ENCODE measurements around the gene NXPE2.
"Not testable (repeated sequence)": the region's sequence is repeated elsewhere in the genome, so short reads cannot be mapped to it uniquely, and the experiment has no call there.

Gene NXPE2

GRCh38 chr11:114678125-114679036, at the start of gene NXPE2:
Gene NXPE2 (plus strand): TSS chr11:114678527. CDS start chr11:114678576, 49 bp downstream.
- DNase-seq, result no peak

- not testable (repeated sequence) for DNase-seq
Observed at GRCh38 chr11:114631445-114631965, 46.8 kb upstream of the NXPE2 start.

GRCh38 chr11:114639440-114639839, 38.9 kb upstream of the NXPE2 start:
- DNase-seq, result not testable (repeated sequence)

GRCh38 chr11:114650661-114651060, 27.7 kb upstream of the NXPE2 start:
- DNase-seq, result no peak

- no peak for DNase-seq
Observed at GRCh38 chr11:114651145-114651718, 27.1 kb upstream of the NXPE2 start.

- no peak for DNase-seq
Observed at GRCh38 chr11:114653148-114653547, 25.2 kb upstream of the NXPE2 start.

- no peak for DNase-seq
Observed at GRCh38 chr11:114664641-114665040, 13.7 kb upstream of the NXPE2 start.

- no peak for DNase-seq
Observed at GRCh38 chr11:114666760-114667159, 11.6 kb upstream of the NXPE2 start.

DNA sequence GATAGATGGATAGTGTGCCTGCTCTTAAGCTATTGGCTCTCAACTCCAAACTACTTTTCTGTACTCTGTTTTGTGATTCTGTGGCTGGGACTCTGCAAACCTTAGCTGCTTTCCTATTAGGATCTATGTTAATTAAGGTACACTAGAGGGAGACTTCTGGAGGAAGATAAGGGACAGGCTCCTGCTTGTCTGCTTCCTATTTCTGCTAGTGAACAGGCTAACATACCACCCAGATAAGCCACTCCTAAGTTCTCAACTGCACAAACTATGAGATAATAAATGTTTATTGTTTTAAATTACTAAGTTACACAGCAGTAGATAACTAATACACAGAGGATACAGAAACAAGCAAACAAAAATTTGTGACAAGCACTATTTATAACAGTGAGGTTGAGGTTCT, 10.2 kb upstream of the NXPE2 start:
- no peak for DNase-seq

DNA sequence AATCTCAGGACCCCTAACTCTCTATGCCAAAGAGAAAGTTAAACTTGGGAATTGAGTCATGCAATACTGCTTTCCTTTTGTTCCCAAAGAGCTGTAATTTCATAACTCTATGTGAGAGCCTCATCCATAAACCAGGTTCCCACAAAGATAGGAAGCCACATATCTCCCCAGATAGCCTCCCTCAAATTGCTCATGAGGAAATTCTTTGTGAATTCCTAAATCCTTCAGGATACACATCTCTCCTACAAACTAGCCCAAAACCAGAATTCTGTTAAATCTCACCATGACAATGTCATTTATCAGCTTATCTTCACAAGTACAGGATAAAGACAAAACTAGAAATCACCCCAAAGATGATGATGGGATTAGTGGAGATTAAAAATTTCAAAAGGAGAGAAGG, 4.7 kb upstream of the NXPE2 start:
- DNase-seq, result no peak

DNA sequence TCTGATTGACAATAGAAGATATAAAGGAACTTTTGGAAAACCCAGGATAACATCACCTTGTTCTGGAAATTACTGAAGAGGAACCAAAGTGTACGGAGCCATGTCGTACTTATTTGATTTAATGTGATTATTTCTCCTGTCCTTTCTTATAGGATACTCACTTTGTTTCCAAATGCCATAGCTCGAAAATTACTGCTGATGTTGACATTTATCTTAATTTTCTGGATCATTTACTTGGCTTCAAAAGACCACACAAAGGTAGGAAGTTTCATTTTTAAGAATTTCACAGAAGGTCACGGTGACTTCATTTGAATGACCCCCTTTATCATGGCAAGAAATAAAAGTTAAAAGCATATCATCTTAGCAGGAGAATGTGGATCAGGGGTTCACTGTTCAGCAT, 1.2 kb downstream of the NXPE2 start:
- no peak for DNase-seq

DNA sequence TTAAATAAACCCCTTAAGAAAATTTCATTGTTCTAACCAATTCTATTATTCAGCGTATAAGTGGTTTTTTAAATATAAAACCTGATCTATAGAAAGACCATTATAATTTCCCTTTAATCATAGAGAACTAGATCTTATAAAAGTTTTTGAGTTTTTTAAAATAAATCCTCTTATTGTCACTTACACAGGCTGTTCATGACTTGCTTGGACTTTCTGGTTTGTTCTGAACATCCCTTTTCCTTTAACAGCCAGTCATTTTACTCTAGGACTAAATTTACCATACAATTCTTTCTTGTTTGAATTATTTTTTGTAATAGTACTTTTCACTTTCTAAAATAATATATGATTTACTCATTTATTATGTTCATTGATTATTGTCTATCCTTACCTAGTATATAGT, 4.7 kb downstream of the NXPE2 start:
- no peak for DNase-seq

DNA sequence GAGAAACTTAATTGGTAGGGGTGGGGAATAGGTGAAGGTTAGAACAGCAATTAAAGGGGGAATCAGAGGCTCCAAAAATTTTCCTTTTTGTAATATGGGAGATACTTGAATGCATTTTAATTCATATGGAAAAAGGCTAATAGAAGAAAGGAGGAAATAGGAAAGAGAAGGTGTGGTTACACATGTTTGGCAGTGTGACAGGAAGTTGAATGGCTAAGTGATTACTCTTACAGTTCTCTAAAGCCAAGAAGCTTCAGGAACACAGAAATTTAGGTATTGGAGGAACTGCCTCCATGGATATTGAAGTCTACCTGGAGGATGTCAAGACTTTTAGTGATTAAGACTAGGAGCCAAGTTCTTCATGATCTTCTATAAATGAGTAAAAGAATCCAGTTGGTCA, 6.3 kb downstream of the NXPE2 start:
- no peak for DNase-seq

DNA sequence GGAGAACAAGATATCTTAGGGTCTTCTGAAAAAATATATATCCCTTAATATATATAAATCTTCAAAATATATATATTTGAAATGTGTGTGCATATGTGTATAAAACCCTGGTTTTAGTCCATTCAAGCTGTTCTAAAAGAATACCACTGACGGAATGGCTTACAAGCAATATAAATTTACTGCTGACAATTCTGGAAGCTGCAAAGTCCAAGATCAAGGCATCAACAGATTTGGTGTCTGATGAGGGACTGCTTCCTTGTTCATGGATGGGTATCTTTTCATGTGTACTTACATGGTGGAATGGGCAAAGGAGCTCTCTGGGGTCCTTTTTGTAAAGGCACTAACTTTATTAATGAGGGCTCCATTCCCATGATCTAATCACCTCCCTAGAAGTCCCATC, 6.8 kb downstream of the NXPE2 start:
- DNase-seq, result no peak

- DNase-seq, result no peak
Observed at GRCh38 chr11:114705280-114706024, 27.1 kb downstream of the NXPE2 start.

DNA sequence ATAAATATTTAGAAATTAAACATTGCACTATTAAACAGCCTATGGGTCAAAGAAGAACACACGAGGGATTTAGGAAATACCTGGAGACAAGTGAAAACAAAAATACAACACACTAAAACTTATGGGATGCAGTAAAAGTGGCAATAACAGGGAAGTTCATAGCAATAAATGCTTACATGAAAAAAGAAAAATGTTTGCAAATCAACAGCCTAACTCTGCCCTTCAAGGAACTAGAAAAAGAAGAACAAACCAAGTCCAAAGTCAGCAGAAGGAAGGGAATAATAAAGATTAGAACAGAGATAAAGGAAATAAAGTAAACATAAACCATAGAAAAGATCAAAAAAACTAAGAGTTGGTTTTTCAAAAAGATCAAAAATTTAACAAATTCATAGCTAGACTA, 31.6 kb downstream of the NXPE2 start:
- no peak for DNase-seq

DNA sequence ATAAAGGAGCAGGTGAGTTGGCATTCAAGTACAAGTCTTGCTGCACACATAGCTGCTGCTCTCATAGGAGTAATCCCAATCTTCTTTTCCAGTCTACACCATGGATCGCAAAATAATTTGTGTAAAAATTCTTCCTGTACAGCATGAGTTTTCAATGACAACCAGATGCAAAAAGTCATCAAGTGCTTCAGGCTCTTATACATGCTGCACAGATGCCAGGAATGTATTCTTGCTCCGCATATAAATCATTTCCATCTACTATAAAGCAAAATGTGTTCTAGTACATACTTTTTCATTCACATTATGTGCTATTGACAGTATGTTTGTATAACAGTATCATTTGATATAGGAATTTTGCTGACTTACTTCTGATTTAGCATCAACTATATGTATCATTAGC, 35.4 kb downstream of the NXPE2 start:
- no peak for DNase-seq

- no peak for DNase-seq
Observed at GRCh38 chr11:114719562-114719961, 41.2 kb downstream of the NXPE2 start.

- DNase-seq, result no peak
Observed at GRCh38 chr11:114724916-114725524, 46.7 kb downstream of the NXPE2 start.

DNA sequence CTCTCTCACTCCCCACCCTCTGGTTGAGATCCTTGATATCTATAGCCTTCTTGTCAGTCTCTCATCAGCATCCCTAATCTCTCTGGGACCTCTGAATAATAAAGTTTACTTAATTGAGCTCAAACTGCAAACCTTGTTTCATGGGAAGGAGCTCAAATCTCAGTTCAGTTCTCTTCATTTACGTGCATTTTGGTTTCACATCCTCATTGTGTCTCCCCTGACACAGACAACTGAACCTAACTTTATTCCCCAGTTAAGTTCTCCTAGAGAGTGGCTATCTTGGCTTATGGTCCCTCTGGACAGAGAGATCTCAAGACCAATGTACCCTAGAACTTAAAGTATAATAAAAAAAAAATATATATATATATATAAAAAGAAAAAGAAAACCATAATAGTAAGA, 47.3 kb downstream of the NXPE2 start:
- no peak for DNase-seq

DNA sequence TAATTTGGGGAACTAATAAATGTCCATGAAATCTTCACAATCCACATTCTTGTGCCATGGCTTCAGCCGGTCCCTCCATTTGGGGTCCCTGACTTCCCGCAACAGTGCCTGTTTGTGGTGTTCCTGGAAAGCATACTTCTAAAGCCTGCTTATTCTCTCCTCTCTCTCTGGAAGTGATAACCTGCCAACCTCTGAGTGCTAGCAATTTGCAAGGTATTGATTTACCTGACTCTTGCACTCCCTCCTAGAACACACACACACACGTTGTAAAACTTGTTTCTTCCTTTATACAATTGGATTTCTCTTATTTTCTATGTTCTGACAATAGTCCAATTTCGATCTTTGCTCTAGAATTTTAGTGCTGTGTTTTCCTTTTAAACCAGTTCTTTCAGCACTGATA, 58.5 kb downstream of the NXPE2 start:
- no peak for DNase-seq

DNA sequence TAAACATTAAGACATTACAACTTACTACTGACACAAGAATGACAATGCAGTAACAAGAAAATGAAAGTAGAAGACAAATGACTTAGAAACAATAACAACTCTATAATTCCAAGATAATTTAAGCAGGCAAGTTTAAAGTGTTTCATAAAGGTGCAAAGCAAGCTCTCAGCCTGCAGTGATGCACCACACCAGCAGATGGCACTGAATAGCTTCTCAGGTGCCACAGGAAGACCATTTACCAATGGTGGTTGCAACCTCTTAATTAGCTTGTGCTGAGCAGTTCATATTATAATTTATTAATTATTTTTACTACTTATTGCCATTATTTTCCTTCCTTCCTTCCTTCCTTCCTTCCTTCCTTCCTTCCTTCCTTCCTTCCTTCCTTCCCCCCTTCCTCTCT, 60.6 kb downstream of the NXPE2 start:
- peak; percentile 62 for DNase-seq

DNA sequence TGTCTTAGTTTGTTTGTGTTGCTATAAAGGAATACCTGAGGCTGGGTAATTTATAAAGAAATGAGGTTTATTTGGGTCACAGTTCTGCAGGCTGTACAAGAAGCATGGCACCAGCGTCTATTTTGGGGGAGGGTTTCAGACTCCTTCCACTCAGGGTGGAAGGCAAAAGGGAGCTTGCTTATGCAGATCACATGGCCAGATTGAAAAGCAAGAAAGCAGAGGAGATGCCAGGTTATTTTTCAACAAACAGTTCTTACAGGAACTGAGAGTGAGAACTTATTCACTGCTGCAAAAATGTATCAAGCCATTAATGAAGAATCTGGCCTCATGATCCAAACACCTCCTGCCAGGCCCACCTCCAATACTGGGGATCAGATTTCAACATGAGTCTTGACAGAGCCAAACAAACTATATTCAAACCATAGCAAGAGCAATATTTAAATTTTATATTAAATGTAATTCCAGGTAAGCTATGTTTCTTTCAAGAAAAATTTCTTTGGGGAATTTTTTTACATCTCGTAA, 66.9 kb downstream of the NXPE2 start:
- DNase-seq, result no peak

Data from activated CD8-positive, alpha-beta memory T cell treated with anti-CD3 and anti-CD28 coated beads, Interleukin-2, amount 50 U/mL, for 48 hours (primary cell).